ENCODE results near the gene BDH1. TPM values are rescaled to one million over a fixed set of nuclear protein-coding genes. Genes with fewer than 3 reads are reported as not detected.

The BDH1 gene
- total and polyA plus RNA-seq, 2 of the 13 experiments (the other 11 are each of a cell fraction or from before 2014, with no cell fraction given) = 21.2 to 71.9 TPM

DNA sequence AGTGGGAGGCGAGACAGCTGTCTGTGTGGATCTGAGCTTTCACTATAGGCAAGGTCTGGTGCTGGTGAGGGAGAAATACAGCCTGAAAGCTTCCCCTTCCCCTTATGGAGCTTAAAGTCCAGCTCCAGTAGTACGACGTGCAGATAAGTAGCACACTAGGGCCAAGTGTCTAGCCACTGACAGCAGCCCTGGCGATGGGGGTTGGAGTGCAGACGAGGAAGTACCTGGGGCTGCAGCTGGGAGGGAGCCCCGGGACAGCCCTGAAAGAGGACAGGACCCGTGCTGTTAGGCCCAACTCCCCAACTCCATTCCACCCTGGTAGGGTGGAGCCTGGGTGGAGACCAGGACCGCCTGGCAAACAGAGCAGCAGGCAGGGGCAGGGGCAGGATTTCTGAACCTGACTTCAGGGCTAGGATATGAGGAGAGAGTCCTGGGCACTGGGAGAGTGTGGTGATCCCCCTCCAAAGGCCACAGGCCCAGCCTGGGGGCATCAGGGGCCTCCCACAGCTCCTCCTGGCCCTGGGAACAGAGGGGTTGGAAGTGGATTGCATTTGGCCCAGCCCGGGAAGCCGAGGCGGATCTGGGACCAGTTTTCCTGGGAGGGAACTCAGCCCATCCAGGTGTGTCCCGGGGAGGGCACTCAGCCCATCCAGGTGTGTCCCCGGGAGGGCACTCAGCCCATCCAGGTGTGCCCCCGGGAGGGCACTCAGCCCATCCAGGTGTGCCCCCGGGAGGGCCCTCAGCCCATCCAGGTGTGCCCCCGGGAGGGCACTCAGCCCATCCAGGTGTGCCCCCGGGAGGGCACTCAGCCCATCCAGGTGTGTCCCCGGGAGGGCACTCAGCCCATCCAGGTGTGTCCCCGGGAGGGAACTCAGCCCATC, 42.8 kb downstream of the BDH1 start (continued):
- TF ChIP-seq, protein P1, sequence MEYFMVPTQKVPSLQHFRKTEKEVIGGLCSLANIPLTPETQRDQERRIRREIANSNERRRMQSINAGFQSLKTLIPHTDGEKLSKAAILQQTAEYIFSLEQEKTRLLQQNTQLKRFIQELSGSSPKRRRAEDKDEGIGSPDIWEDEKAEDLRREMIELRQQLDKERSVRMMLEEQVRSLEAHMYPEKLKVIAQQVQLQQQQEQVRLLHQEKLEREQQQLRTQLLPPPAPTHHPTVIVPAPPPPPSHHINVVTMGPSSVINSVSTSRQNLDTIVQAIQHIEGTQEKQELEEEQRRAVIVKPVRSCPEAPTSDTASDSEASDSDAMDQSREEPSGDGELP (IDR thresholded peaks at IDR 0.05; ENCODE audit: borderline replicate concordance, low read depth) = peak; percentile 12; the same call in 1 of the 2 replicates
- TF ChIP-seq ZNF230 (CRISPR knock-in tag; IDR thresholded peaks at IDR 0.05) = no peak
- TF ChIP-seq ZBTB8A (CRISPR knock-in tag; IDR thresholded peaks at IDR 0.05; ENCODE audit: borderline replicate concordance, low read depth) = no peak
- peak; percentile 55; the same call in 1 of the 2 replicates for TF ChIP-seq ZNF292 (CRISPR knock-in tag; IDR thresholded peaks at IDR 0.05; ENCODE audit: borderline replicate concordance, low read depth)
- TF ChIP-seq, protein P2, sequence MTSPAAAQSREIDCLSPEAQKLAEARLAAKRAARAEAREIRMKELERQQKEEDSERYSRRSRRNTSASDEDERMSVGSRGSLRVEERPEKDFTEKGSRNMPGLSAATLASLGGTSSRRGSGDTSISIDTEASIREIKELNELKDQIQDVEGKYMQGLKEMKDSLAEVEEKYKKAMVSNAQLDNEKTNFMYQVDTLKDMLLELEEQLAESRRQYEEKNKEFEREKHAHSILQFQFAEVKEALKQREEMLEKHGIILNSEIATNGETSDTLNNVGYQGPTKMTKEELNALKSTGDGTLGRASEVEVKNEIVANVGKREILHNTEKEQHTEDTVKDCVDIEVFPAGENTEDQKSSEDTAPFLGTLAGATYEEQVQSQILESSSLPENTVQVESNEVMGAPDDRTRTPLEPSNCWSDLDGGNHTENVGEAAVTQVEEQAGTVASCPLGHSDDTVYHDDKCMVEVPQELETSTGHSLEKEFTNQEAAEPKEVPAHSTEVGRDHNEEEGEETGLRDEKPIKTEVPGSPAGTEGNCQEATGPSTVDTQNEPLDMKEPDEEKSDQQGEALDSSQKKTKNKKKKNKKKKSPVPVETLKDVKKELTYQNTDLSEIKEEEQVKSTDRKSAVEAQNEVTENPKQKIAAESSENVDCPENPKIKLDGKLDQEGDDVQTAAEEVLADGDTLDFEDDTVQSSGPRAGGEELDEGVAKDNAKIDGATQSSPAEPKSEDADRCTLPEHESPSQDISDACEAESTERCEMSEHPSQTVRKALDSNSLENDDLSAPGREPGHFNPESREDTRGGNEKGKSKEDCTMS (CRISPR knock-in tag; conservative IDR thresholded peaks at IDR 0.05) = no peak
- TF ChIP-seq ZNF737 (CRISPR knock-in tag; IDR thresholded peaks at IDR 0.05; ENCODE audit: borderline replicate concordance) = no peak
- peak; percentile 35; the same call in 1 of the 2 replicates for TF ChIP-seq ZFX (CRISPR knock-in tag; IDR thresholded peaks at IDR 0.05; ENCODE audit: low read depth)
- TF ChIP-seq, protein P3, sequence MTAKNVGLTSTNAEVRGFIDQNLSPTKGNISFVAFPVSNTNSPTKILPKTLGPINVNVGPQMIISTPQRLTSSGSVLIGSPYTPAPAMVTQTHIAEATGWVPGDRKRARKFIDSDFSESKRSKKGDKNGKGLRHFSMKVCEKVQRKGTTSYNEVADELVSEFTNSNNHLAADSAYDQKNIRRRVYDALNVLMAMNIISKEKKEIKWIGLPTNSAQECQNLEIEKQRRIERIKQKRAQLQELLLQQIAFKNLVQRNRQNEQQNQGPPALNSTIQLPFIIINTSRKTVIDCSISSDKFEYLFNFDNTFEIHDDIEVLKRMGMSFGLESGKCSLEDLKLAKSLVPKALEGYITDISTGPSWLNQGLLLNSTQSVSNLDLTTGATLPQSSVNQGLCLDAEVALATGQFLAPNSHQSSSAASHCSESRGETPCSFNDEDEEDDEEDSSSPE (CRISPR knock-in tag; IDR thresholded peaks at IDR 0.05) = peak; percentile 8; the same call in 1 of the 2 replicates
- TF ChIP-seq ELF3 (CRISPR knock-in tag; IDR thresholded peaks at IDR 0.05) = peak; percentile 65; the same call in 1 of the 2 replicates
- TF ChIP-seq SAP130 (CRISPR knock-in tag; IDR thresholded peaks at IDR 0.05; ENCODE audit: low read depth) = peak; percentile 48; the same call in 1 of the 2 replicates
- 0 out of 2 replicates have a peak, but pooled peaks have one; percentile 7 for TF ChIP-seq ZMYM4 (CRISPR knock-in tag; IDR thresholded peaks at IDR 0.05)
- no peak for TF ChIP-seq SIN3B (IDR thresholded peaks at IDR 0.05; ENCODE audit: low read length)
- 0 out of 2 replicates have a peak, but pooled peaks have one; percentile 24 for TF ChIP-seq NCOR1 (IDR thresholded peaks at IDR 0.05; ENCODE audit: borderline replicate concordance, low read length)
- TF ChIP-seq ZNF768 (CRISPR knock-in tag; IDR thresholded peaks at IDR 0.05) = peak; percentile 79; the same call in 1 of the 2 replicates
- TF ChIP-seq NFE2 (CRISPR knock-in tag; IDR thresholded peaks at IDR 0.05) = no peak
- TF ChIP-seq, protein P4, sequence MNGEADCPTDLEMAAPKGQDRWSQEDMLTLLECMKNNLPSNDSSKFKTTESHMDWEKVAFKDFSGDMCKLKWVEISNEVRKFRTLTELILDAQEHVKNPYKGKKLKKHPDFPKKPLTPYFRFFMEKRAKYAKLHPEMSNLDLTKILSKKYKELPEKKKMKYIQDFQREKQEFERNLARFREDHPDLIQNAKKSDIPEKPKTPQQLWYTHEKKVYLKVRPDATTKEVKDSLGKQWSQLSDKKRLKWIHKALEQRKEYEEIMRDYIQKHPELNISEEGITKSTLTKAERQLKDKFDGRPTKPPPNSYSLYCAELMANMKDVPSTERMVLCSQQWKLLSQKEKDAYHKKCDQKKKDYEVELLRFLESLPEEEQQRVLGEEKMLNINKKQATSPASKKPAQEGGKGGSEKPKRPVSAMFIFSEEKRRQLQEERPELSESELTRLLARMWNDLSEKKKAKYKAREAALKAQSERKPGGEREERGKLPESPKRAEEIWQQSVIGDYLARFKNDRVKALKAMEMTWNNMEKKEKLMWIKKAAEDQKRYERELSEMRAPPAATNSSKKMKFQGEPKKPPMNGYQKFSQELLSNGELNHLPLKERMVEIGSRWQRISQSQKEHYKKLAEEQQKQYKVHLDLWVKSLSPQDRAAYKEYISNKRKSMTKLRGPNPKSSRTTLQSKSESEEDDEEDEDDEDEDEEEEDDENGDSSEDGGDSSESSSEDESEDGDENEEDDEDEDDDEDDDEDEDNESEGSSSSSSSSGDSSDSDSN (CRISPR knock-in tag; IDR thresholded peaks at IDR 0.05) = peak; percentile 21; the same call in 1 of the 2 replicates
- TF ChIP-seq KDM5B (CRISPR knock-in tag; IDR thresholded peaks at IDR 0.05; ENCODE audit: borderline replicate concordance) = no peak; the same call in 1 of the 2 replicates
- TF ChIP-seq, protein P5, sequence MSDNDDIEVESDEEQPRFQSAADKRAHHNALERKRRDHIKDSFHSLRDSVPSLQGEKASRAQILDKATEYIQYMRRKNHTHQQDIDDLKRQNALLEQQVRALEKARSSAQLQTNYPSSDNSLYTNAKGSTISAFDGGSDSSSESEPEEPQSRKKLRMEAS (IDR thresholded peaks at IDR 0.05) = 0 out of 2 replicates have a peak, but pooled peaks have one; percentile 18
- 0 out of 2 replicates have a peak, but pooled peaks have one; percentile 36 for TF ChIP-seq BRD4 (CRISPR knock-in tag; IDR thresholded peaks at IDR 0.05)
